ENCODE measurements around the gene SMARCD2. TPM values are rescaled to one million over a fixed set of nuclear protein-coding genes. Genes with fewer than 3 reads are reported as not detected.
"Not testable (repeated sequence)": the region's sequence is repeated elsewhere in the genome, so short reads cannot be mapped to it uniquely, and the experiment has no call there.

The SMARCD2 gene
- total RNA-seq, 1 donor from 2014 or later: 78.0 TPM

GRCh38 chr17:63859257-63859656, 16.8 kb upstream of the SMARCD2 start:
- intact Hi-C loops (cut with DNase I): no loop called here
- DNase-seq (ENCODE audit: low spot score in 2 of 2): no peak
- Histone ChIP-seq H3K4me1 (no peaks in the 10 kb centered on the region), H3K36me3 (no peaks in the 10 kb centered on the region), H3K9me3 (no peaks in the 10 kb centered on the region), H3K27me3 (no peaks in the 10 kb centered on the region), H3K4me3 (no peak overlapping the region), H3K27ac (no peak overlapping the region)
- TF ChIP-seq CTCF (IDR thresholded peaks at IDR 0.05): no peak

- H3K9me3 ChIP-seq; H3K4me3 ChIP-seq; DNase-seq (ENCODE audit: low spot score in 2 of 2); H3K27ac ChIP-seq; H3K36me3 ChIP-seq; H3K4me1 ChIP-seq; H3K27me3 ChIP-seq; intact Hi-C loops (cut with DNase I): not testable (repeated sequence)
Measured at GRCh38 chr17:63856425-63856824, 13.9 kb upstream of the SMARCD2 start.

GRCh38 chr17:63855185-63855584, 12.7 kb upstream of the SMARCD2 start:
- H3K27ac ChIP-seq: no peak overlapping the region

GRCh38 chr17:63854709-63855108, 12.2 kb upstream of the SMARCD2 start:
- intact Hi-C loops (cut with DNase I): no loop called here
- Histone ChIP-seq H3K27ac (no peak overlapping the region), H3K4me3 (no peak overlapping the region), H3K36me3 (no peaks in the 10 kb centered on the region), H3K9me3 (no peaks in the 10 kb centered on the region), H3K27me3 (no peaks in the 10 kb centered on the region), H3K4me1 (no peaks in the 10 kb centered on the region)
- DNase-seq (ENCODE audit: low spot score in 2 of 2): no peak
- TF ChIP-seq CTCF (IDR thresholded peaks at IDR 0.05): no peak

More at GRCh38 chr17:63855185-63855584, 12.7 kb upstream of the SMARCD2 start:
- Histone ChIP-seq H3K36me3 (no peaks in the 10 kb centered on the region), H3K4me3 (no peak overlapping the region), H3K27me3 (no peaks in the 10 kb centered on the region), H3K4me1 (no peaks in the 10 kb centered on the region), H3K9me3 (no peaks in the 10 kb centered on the region)
- no peak for TF ChIP-seq CTCF (IDR thresholded peaks at IDR 0.05)
- no peak for DNase-seq (ENCODE audit: low spot score in 2 of 2)
- intact Hi-C loops (cut with DNase I): no loop called here

- no peaks in the 10 kb centered on the region for H3K36me3 ChIP-seq
- intact Hi-C loops (cut with DNase I): no loop called here
- no peaks in the 10 kb centered on the region for H3K9me3 ChIP-seq
- no peak for DNase-seq (ENCODE audit: low spot score in 2 of 2)
- no peak overlapping the region for H3K27ac ChIP-seq
- TF ChIP-seq CTCF (IDR thresholded peaks at IDR 0.05): no peak
- H3K4me1 ChIP-seq: peaks cover 3 to 4% of the 10 kb centered on the region in 2 donors
- H3K27me3 ChIP-seq: no peaks in the 10 kb centered on the region
- no peak overlapping the region for H3K4me3 ChIP-seq
Measured at GRCh38 chr17:63853260-63853659, 10.8 kb upstream of the SMARCD2 start.

GRCh38 chr17:63850401-63850800, 7.9 kb upstream of the SMARCD2 start:
- DNase-seq (ENCODE audit: low spot score in 2 of 2): no peak
- intact Hi-C loops (cut with DNase I): no loop called here
- no peaks in the 10 kb centered on the region for H3K27me3 ChIP-seq
- no peak overlapping the region for H3K27ac ChIP-seq
- TF ChIP-seq CTCF (IDR thresholded peaks at IDR 0.05): no peak
- H3K4me3 ChIP-seq: no peak overlapping the region
- no peaks in the 10 kb centered on the region for H3K36me3 ChIP-seq
- H3K4me1 ChIP-seq: peaks cover 3 to 4% of the 10 kb centered on the region in 2 donors
- no peaks in the 10 kb centered on the region for H3K9me3 ChIP-seq

Data from ascending aorta (tissue), 2 donors.